SK-N-MC (cell line): ENCODE measurements around the gene RGS10.

Source experiments
- EZH2 ChIP-seq: fragments of 200-600 bp; sonication (generic); IDR thresholded peaks from one replicate; pipeline ENCODE4 v1.6.1; 2017; ENCODE audit warnings: antibody characterized with exemption
- FOXP2 ChIP-seq: optimal IDR thresholded peaks from 2 replicates; pipeline ENCODE3; 2011; ENCODE audit warnings: mild to moderate bottlenecking, moderate library complexity; ENCODE audit not compliant: insufficient read depth; ENCODE audit errors: extremely low read length, control extremely low read depth
- POLR2AphosphoS5 ChIP-seq: IDR thresholded peaks from 2 replicates; pipeline ENCODE4 v1.6.1; 2012; ENCODE audit warnings: mild to moderate bottlenecking, low read depth, low read length, borderline replicate concordance

- TF ChIP-seq POLR2AphosphoS5 = no peak
- no peak for TF ChIP-seq EZH2
- TF ChIP-seq FOXP2 = no peak
These were observed 38.7 kb downstream of the RGS10 start for GRCh38 chr10:119503821-119504220.
